ENCODE results near the gene FANCL. TPM values are rescaled to one million over a fixed set of nuclear protein-coding genes. Genes with fewer than 3 reads are reported as not detected.

The FANCL gene
- polyA plus RNA-seq, 2 of the 4 experiments (the other 2 are of a cell fraction): 34.1 to 68.8 TPM

DNA sequence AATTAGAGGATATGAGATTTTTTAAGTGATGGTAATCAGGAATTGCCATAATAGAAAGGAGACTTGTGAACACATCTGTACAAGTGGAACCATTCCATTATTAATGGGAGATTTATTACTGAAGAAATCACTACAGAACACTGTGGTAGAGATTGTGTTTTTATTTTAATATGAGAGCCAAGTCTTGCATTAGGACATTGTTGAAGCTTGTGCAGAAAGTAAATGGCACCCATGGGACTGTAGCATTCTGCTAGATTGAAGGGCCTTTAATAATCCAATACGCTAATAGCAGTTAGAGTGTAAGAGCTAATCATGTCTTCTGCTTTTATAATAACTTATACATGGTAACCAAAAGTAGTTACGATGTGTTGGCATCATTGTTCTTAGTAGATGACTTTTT lies 110.9 kb downstream of the FANCL start:
- DNase-seq (ENCODE audit: low read depth in 1 of 2, low spot score in 1 of 2) (no peak), ATAC-seq (no peak), FAIRE-seq (no peak)
- POLR2A ChIA-PET: interaction anchor here (0.6 kb wide), 1 partner anchor 10 kb away, joined by 12 read pairs; no protein-coding TSS in a partner anchor
- WGBS (ENCODE audit: missing lambda C conversion rate): 96% methylated on average over 2 of the region's 2 CpGs
- TF ChIP-seq, protein P1, sequence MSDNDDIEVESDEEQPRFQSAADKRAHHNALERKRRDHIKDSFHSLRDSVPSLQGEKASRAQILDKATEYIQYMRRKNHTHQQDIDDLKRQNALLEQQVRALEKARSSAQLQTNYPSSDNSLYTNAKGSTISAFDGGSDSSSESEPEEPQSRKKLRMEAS (IDR thresholded peaks at IDR 0.05): no peak
- TF ChIP-seq, protein P2, sequence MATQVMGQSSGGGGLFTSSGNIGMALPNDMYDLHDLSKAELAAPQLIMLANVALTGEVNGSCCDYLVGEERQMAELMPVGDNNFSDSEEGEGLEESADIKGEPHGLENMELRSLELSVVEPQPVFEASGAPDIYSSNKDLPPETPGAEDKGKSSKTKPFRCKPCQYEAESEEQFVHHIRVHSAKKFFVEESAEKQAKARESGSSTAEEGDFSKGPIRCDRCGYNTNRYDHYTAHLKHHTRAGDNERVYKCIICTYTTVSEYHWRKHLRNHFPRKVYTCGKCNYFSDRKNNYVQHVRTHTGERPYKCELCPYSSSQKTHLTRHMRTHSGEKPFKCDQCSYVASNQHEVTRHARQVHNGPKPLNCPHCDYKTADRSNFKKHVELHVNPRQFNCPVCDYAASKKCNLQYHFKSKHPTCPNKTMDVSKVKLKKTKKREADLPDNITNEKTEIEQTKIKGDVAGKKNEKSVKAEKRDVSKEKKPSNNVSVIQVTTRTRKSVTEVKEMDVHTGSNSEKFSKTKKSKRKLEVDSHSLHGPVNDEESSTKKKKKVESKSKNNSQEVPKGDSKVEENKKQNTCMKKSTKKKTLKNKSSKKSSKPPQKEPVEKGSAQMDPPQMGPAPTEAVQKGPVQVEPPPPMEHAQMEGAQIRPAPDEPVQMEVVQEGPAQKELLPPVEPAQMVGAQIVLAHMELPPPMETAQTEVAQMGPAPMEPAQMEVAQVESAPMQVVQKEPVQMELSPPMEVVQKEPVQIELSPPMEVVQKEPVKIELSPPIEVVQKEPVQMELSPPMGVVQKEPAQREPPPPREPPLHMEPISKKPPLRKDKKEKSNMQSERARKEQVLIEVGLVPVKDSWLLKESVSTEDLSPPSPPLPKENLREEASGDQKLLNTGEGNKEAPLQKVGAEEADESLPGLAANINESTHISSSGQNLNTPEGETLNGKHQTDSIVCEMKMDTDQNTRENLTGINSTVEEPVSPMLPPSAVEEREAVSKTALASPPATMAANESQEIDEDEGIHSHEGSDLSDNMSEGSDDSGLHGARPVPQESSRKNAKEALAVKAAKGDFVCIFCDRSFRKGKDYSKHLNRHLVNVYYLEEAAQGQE (IDR thresholded peaks at IDR 0.05): no peak
- no peak for TF ChIP-seq FOSB (CRISPR knock-in tag; IDR thresholded peaks at IDR 0.05)
- TF ChIP-seq, protein P3, sequence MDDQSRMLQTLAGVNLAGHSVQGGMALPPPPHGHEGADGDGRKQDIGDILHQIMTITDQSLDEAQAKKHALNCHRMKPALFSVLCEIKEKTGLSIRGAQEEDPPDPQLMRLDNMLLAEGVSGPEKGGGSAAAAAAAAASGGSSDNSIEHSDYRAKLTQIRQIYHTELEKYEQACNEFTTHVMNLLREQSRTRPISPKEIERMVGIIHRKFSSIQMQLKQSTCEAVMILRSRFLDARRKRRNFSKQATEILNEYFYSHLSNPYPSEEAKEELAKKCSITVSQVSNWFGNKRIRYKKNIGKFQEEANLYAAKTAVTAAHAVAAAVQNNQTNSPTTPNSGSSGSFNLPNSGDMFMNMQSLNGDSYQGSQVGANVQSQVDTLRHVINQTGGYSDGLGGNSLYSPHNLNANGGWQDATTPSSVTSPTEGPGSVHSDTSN (IDR thresholded peaks at IDR 0.05): no peak
- no peak for TF ChIP-seq BCL3 (IDR thresholded peaks at IDR 0.05)
- TF ChIP-seq HES2 (IDR thresholded peaks at IDR 0.05): no peak
- TF ChIP-seq ESRRA (IDR thresholded peaks at IDR 0.05; ENCODE audit: borderline replicate concordance, low read length): no peak
- no peak for TF ChIP-seq JUN (IDR thresholded peaks at IDR 0.05)
- TF ChIP-seq EHMT2 (IDR thresholded peaks at IDR 0.05; ENCODE audit: low read depth): no peak
- no peak for TF ChIP-seq CHD4 (IDR thresholded peaks at IDR 0.05; ENCODE audit: borderline replicate concordance)
- no peak for TF ChIP-seq KDM1A (IDR thresholded peaks at IDR 0.05; ENCODE audit: low read depth)
- TF ChIP-seq NPAS2 (CRISPR knock-in tag; IDR thresholded peaks at IDR 0.05; ENCODE audit: borderline replicate concordance): no peak
- no peak for TF ChIP-seq HMGXB4 (CRISPR knock-in tag; IDR thresholded peaks at IDR 0.05; ENCODE audit: borderline replicate concordance)
- Histone ChIP-seq H3K4me1 (peaks cover 18% of the 10 kb centered on the region; the same call in 2 of the 3 replicates), H3K27ac (no peak overlapping the region), H3K4me3 (no peak overlapping the region), H3K4me2 (no peak overlapping the region), H3K9me3 (no peaks in the 10 kb centered on the region)
- CTCF ChIA-PET: interaction anchor here (1.0 to 1.5 kb wide), 3 partner anchors 10 to 317 kb away, joined by 3 to 4 read pairs (median 3); no protein-coding TSS in a partner anchor

DNA sequence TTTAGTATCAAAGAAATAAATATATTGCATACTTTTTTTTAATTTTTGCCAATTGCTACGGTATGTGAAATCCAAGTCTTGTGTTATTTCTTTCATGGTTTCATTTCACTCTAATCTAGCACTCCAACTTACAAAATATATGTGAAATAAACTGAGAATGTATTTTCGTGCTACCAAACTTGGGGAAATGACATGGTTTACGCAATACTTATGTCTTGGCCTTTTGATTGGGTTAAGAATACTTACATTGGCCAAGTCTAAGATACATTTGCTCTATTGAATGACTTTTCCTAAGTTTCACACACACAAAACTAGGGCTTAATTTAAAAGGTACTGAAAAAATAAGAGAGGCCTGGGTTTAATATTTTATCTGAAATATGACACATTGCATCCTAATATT lies 114.0 kb downstream of the FANCL start:
- Histone ChIP-seq H3K9me3 (no peaks in the 10 kb centered on the region), H3K4me2 (no peak overlapping the region), H3K27ac (no peak overlapping the region), H3K4me3 (no peak overlapping the region), H3K4me1 (peaks cover 15% of the 10 kb centered on the region)
- ATAC-seq: no peak
- TF ChIP-seq GATA3 (IDR thresholded peaks at IDR 0.05; ENCODE audit: borderline replicate concordance) (no peak), CEBPB (IDR thresholded peaks at IDR 0.05) (peak; percentile 57 to 62; a peak in 2 of 4 replicates)
- ChIA-PET POLR2A (no interaction called here), CTCF (no interaction called here)
- FAIRE-seq: no peak
- DNase-seq (ENCODE audit: low read depth in 1 of 2, low spot score in 1 of 2): no peak
- WGBS (ENCODE audit: missing lambda C conversion rate): 90% methylated on average over 3 of the region's 3 CpGs

All from A549 (cell line).